ENCODE results near the gene EDA. TPM values are rescaled to one million over a fixed set of nuclear protein-coding genes. Genes with fewer than 3 reads are reported as not detected.
A peak's percentile ranks its signal among the peaks of the same experiment; 100 is the strongest.

The EDA gene
- 10 to 100 TPM; 19.2 to 26.1 (median 22.3) TPM for total RNA-seq
- polyA plus RNA-seq: 10.0 TPM
- long read RNA-seq, donor 1, full-length matches to known transcripts: 3 of 20 reads
- long read RNA-seq, donor 1, partial matches to known transcripts: 1 of 20 reads
- long read RNA-seq, donor 1, other reads (novel, unspliced or antisense): 16 of 20 reads
- long read RNA-seq, donor 2, full-length matches to known transcripts: 1 of 7 reads
- long read RNA-seq, donor 2, partial matches to known transcripts: 0 of 7 reads
- long read RNA-seq, donor 2, other reads (novel, unspliced or antisense): 6 of 7 reads
- long read RNA-seq, donor 3, full-length matches to known transcripts: 2 of 26 reads
- long read RNA-seq, donor 3, partial matches to known transcripts: 5 of 26 reads
- long read RNA-seq, donor 3, other reads (novel, unspliced or antisense): 19 of 26 reads
- long read RNA-seq, donor 4, full-length matches to known transcripts: 1 of 4 reads
- long read RNA-seq, donor 4, partial matches to known transcripts: 3 of 4 reads
- long read RNA-seq, donor 4, other reads (novel, unspliced or antisense): 0 of 4 reads

GRCh38 chrX:69615779-69616456 is at the start of gene EDA:
Gene EDA (plus strand): TSS chrX:69616113.
- H3K27ac ChIP-seq (ENCODE audit: low read length): peak within 1 kb of the TSS; percentile 59
- H3K4me3 ChIP-seq (ENCODE audit: low read length): peak within 1 kb of the TSS; percentile 82
- WGBS: under 1% methylated on average over 49 of the region's 56 CpGs

GRCh38 chrX:69568828-69569227 is 47.1 kb upstream of the EDA start:
- Histone ChIP-seq H3K27me3 (ENCODE audit: control insufficient read depth, insufficient read depth) (no peaks in the 10 kb centered on the region), H3K27ac (ENCODE audit: low read length) (no peak overlapping the region), H3K4me1 (ENCODE audit: control insufficient read depth, insufficient read depth, low read length) (no peaks in the 10 kb centered on the region), H3K9me3 (ENCODE audit: control insufficient read depth, low read length) (no peaks in the 10 kb centered on the region), H3K4me3 (ENCODE audit: low read length) (no peak overlapping the region)
- intact Hi-C loops (cut with DNase I): no loop called here
- DNase-seq (no peak), ATAC-seq (no peak)
- 88% methylated on average over 3 of the region's 3 CpGs for WGBS

More at GRCh38 chrX:69615779-69616456, at the start of gene EDA:
- Histone ChIP-seq H3K27me3 (ENCODE audit: control insufficient read depth, insufficient read depth) (no peaks in the 10 kb centered on the region), H3K4me1 (ENCODE audit: control insufficient read depth, insufficient read depth, low read length) (peaks cover 3% of the 10 kb centered on the region), H3K9me3 (ENCODE audit: control insufficient read depth, low read length) (no peaks in the 10 kb centered on the region)
- ATAC-seq (peak; percentile 99), DNase-seq (peak; percentile 90 to 96 (median 95))
- intact Hi-C loops (cut with DNase I): loop anchor here in 2 of 4 donors (5.0 to 10.0 kb wide), 3 partner anchors 79 to 409 kb away; no protein-coding TSS in a partner anchor

GRCh38 chrX:69597399-69597798 is 18.5 kb upstream of the EDA start:
- intact Hi-C loops (cut with DNase I): no loop called here
- DNase-seq: no peak
- Histone ChIP-seq H3K4me1 (ENCODE audit: control insufficient read depth, insufficient read depth, low read length) (no peaks in the 10 kb centered on the region), H3K4me3 (ENCODE audit: low read length) (no peak overlapping the region), H3K9me3 (ENCODE audit: control insufficient read depth, low read length) (no peaks in the 10 kb centered on the region), H3K27ac (ENCODE audit: low read length) (no peak overlapping the region), H3K27me3 (ENCODE audit: control insufficient read depth, insufficient read depth) (no peaks in the 10 kb centered on the region)
- no peak for ATAC-seq
- 83% methylated on average over 1 of the region's 1 CpG for WGBS

GRCh38 chrX:69600182-69600581 is 15.7 kb upstream of the EDA start:
- Histone ChIP-seq H3K4me1 (ENCODE audit: control insufficient read depth, insufficient read depth, low read length) (no peaks in the 10 kb centered on the region), H3K27me3 (ENCODE audit: control insufficient read depth, insufficient read depth) (no peaks in the 10 kb centered on the region), H3K27ac (ENCODE audit: low read length) (no peak overlapping the region), H3K4me3 (ENCODE audit: low read length) (no peak overlapping the region), H3K9me3 (ENCODE audit: control insufficient read depth, low read length) (no peaks in the 10 kb centered on the region)
- DNase-seq (no peak), ATAC-seq (no peak)
- intact Hi-C loops (cut with DNase I): no loop called here
- WGBS: 86% methylated on average over 3 of the region's 3 CpGs

GRCh38 chrX:69603566-69604194 is 12.2 kb upstream of the EDA start:
- no peak for ATAC-seq
- Histone ChIP-seq H3K9me3 (ENCODE audit: control insufficient read depth, low read length) (no peaks in the 10 kb centered on the region), H3K27ac (ENCODE audit: low read length) (no peak overlapping the region), H3K4me3 (ENCODE audit: low read length) (no peak overlapping the region), H3K27me3 (ENCODE audit: control insufficient read depth, insufficient read depth) (no peaks in the 10 kb centered on the region), H3K4me1 (ENCODE audit: control insufficient read depth, insufficient read depth, low read length) (no peaks in the 10 kb centered on the region)
- intact Hi-C loops (cut with DNase I): no loop called here
- DNase-seq: no peak
- WGBS: 74% methylated on average over 3 of the region's 3 CpGs

- H3K27me3 ChIP-seq (ENCODE audit: control insufficient read depth, insufficient read depth): no peaks in the 10 kb centered on the region
- intact Hi-C loops (cut with DNase I): no loop called here
- H3K9me3 ChIP-seq (ENCODE audit: control insufficient read depth, low read length): no peaks in the 10 kb centered on the region
- 79% methylated on average over 4 of the region's 4 CpGs for WGBS
- no peak for DNase-seq
- no peak overlapping the region for H3K27ac ChIP-seq (ENCODE audit: low read length)
- no peak for ATAC-seq
- no peak overlapping the region for H3K4me3 ChIP-seq (ENCODE audit: low read length)
- H3K4me1 ChIP-seq (ENCODE audit: control insufficient read depth, insufficient read depth, low read length): peaks cover 2% of the 10 kb centered on the region
Measured at GRCh38 chrX:69605521-69605920, 10.4 kb upstream of the EDA start.

GRCh38 chrX:69607616-69608015 is 8.3 kb upstream of the EDA start:
- H3K4me3 ChIP-seq (ENCODE audit: low read length): no peak overlapping the region
- ATAC-seq (no peak), DNase-seq (no peak)
- H3K4me1 ChIP-seq (ENCODE audit: control insufficient read depth, insufficient read depth, low read length): peaks cover 2% of the 10 kb centered on the region
- H3K27ac ChIP-seq (ENCODE audit: low read length): no peak overlapping the region
- no peaks in the 10 kb centered on the region for H3K9me3 ChIP-seq (ENCODE audit: control insufficient read depth, low read length)
- no peaks in the 10 kb centered on the region for H3K27me3 ChIP-seq (ENCODE audit: control insufficient read depth, insufficient read depth)
- intact Hi-C loops (cut with DNase I): no loop called here

GRCh38 chrX:69613946-69614345 is 2.0 kb upstream of the EDA start:
- ATAC-seq (no peak), DNase-seq (no peak)
- intact Hi-C loops (cut with DNase I): loop anchor here in 1 of 4 donors (10.0 kb wide), 2 partner anchors 189 to 411 kb away; no protein-coding TSS in a partner anchor
- Histone ChIP-seq H3K4me3 (ENCODE audit: low read length) (no peak overlapping the region), H3K27ac (ENCODE audit: low read length) (no peak overlapping the region), H3K4me1 (ENCODE audit: control insufficient read depth, insufficient read depth, low read length) (peaks cover 4% of the 10 kb centered on the region), H3K9me3 (ENCODE audit: control insufficient read depth, low read length) (no peaks in the 10 kb centered on the region), H3K27me3 (ENCODE audit: control insufficient read depth, insufficient read depth) (no peaks in the 10 kb centered on the region)
- WGBS: 89% methylated on average over 1 of the region's 1 CpG

- peaks cover 3% of the 10 kb centered on the region for H3K4me1 ChIP-seq (ENCODE audit: control insufficient read depth, insufficient read depth, low read length)
- intact Hi-C loops (cut with DNase I): loop anchor here in 2 of 4 donors (5.0 to 10.0 kb wide), 3 partner anchors 78 to 410 kb away; no protein-coding TSS in a partner anchor
- no peak overlapping the region for H3K4me3 ChIP-seq (ENCODE audit: low read length)
- no peaks in the 10 kb centered on the region for H3K27me3 ChIP-seq (ENCODE audit: control insufficient read depth, insufficient read depth)
- H3K27ac ChIP-seq (ENCODE audit: low read length): no peak overlapping the region
- H3K9me3 ChIP-seq (ENCODE audit: control insufficient read depth, low read length): no peaks in the 10 kb centered on the region
- 44% methylated on average over 4 of the region's 4 CpGs for WGBS
- no peak for DNase-seq
- no peak for ATAC-seq
Measured at GRCh38 chrX:69614886-69615285, 1.0 kb upstream of the EDA start.

- DNase-seq: peak in 1 of 3 donors; percentile 32
- intact Hi-C loops (cut with DNase I): loop anchor here in 2 of 4 donors (5.0 to 10.0 kb wide), 3 partner anchors 78 to 409 kb away; no protein-coding TSS in a partner anchor
- Histone ChIP-seq H3K4me1 (ENCODE audit: control insufficient read depth, insufficient read depth, low read length) (peaks cover 3% of the 10 kb centered on the region), H3K27ac (ENCODE audit: low read length) (no peak overlapping the region), H3K27me3 (ENCODE audit: control insufficient read depth, insufficient read depth) (no peaks in the 10 kb centered on the region), H3K4me3 (ENCODE audit: low read length) (peak overlapping the region; percentile 36), H3K9me3 (ENCODE audit: control insufficient read depth, low read length) (no peaks in the 10 kb centered on the region)
- ATAC-seq: no peak
- 17% methylated on average over 7 of the region's 7 CpGs for WGBS
Measured at GRCh38 chrX:69615342-69615741, 571 bp upstream of the EDA start.
